Activated CD4-positive, alpha-beta T cell treated with anti-CD3 and anti-CD28 coated beads for 1 hour (primary cell): ENCODE data around the gene LTBP3.
A peak's percentile ranks its signal among the peaks of the same experiment; 100 is the strongest.

Experiments
- DNase-seq: peaks from one replicate; pipeline ENCODE4 v3.0.0-alpha.2; 2020

LTBP3 gene

DNA sequence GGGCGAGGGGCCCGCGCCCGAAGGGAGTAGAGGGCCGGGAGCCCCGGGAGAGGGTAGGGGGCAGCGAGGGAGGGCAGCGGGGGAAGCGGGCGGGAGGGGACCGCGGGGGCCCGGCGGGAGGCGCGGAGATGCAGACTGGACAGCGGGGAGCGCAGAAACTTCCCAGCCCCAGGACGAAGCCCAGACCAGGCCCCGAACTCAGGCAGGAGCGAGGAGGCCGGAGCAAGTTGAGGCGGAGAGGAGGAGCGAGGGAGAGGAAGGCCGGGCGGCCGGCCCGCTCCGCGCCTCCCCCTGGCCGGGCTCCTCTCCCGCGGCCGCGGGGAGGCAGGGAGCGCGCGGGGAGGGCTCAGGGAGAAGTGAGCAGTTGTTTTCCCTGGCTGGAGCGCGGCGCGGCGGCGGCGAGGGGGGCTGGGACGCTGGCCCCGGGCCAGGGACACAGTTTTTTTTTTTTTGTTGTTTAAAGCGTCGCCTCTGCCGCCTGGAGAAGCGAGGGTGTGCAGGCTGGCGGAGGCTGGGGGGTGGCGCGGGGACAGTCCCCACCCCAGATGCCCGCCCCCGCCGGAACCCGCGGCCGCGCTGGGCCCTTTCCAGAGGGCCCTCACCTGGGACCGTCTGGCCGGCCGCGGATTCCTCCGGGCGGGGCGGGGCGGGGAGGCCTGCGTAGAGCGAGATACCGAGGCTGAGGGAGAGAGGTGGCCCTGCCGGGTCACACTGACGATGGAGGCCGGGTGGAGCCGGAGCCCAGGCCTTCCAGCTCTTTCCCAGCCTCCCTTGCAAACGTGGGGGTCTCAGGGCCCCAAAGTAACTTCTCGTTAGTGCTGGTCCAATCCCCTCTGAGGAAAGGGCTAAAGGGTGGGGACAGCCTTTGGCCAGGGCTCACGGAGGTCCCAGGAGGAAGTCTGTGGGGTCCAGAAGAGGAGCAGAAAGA, at the start of gene LTBP3:
TSS of gene LTBP3 (minus strand) at position 358 of the 928 bp plus-strand sequence. CDS start 400 bp downstream, outside the sequence.
- DNase-seq, result no peak

DNA sequence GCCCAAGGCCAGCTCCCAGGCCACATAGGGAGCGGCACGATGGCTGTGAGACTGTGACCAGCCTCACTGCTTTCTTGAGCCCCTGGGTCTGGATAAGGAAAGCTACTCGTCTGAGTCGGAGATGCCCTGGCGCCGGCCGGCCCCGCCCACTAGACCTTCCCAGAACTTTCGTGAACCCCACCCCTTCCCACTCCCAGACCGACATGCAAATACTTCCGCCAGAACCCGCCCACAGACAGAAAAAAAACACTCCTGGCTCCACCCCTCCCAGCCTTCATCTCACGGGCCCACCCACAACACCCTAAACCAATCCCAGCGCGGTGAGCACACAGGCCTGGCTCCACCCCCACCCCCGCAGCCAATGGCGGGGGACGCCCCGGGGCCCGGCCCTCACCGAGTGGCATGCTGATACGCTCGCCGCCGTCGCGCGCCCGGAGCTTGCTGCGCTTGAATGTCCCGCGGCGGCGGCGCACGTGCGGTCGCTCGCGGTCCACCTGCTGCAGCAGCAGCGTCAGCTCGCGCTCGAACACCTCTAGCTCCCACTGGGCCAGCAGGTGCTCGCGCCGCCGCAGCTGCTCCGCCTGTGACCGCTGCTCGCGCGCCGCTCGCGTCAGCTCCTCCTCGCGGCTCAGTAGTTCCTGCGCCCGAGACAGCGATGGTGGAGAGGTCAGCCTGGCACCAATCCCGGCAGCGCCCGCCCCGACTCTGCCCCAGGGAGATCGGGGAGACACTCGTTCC, 48.9 kb upstream of the LTBP3 start:
- no peak for DNase-seq

DNA sequence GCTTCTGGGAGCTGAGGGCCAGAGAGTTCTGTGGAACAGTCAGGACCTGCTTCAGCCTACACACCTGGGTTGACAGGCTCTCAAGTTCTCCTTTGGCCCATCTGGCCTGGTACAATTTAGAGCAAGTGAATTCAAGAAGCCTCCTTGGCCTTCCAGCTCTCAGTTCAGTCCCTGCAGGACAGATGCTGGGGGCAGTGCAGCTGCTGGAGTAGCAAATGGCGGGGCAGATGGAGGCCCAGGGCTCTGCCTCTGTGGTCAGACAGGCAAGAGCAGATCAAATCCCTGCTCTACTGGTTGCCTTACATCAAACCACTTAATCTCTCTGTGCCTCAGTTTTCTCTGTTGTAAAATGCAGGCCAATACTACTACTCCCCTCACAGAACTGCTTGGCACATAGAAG, 46.1 kb upstream of the LTBP3 start:
- no peak for DNase-seq

- no peak for DNase-seq
These were observed 41.7 kb upstream of the LTBP3 start for GRCh38 chr11:65599955-65600246.

DNA sequence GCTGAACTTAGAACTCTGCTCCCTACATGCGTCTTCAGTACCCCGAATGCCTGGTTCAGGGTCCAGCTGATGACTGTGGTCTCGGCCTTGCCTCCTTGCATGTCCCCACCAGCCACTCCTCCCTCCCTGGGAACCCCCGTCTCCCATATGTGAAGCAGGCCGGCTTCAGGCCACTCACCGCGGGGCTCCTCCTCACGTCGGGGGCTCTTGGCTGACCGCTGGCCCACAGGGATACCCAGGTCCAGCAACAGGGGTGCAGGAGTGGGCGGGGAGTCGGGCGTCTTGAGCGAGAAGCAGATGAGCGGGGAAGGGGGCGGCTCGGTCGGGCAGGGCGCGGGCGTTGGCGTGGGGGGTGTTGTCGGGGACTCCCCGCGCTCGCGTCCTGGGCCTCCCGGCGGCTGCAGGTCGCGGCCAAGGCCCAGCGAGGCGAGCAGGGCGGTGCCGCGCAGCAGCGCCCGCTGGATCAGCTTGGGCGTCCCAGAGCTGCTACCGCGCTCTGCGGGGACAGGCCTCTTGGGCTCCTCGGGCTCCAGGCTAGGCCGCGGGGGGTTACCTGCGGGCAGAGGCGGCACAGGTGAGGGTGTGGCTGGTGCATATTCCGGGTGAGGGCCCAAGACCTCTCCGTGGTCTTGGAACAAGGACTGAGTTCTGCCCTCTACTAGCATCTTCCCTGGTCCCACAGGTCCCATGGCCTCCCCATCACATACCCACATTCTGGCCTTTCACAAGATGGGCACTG, 41.2 kb upstream of the LTBP3 start:
- no peak for DNase-seq

DNA sequence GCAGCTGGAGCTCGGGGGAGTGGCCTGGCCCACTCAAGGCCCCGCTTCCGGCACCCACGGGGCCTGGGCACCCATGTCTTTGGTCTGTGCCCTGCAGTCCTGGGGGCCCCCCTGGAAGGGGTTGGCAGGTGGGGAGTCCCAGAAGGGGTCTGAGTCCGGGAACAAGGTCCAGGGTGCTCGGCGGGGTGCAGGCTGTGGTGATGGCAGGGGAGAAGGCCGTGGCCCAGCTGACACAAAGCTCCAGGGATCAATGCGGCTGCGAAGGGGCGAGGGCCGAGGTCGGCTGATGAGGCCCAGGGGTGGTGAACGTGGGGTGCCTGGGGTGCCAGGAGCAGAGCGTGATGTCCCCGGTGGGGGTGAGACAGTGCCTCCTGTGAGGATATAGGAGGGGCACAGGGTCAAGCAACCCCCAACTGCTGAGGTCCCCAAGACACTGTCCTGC, 40.1 kb upstream of the LTBP3 start:
- no peak for DNase-seq

DNA sequence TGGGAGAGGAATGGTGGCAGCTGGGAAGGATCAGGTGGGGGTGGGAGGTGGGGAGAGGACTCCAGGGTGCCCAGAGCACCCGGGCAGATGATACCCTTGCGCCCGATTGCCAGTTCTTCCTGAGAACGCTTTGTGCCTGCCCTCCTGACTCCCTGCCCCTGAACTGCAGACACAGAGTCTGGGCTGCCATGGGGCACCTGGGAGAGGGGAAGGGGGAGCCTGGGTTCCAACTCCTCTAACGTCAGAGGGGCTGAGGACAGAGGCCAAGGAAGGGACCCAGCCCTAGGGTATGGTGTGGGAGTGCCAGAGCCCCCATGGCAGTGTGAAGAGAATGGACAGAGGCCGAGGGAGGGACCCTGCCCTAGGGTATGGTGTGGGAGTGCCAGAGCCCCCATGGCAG, 38.4 kb upstream of the LTBP3 start:
- DNase-seq, result no peak

GRCh38 chr11:65595543-65596281, 37.6 kb upstream of the LTBP3 start, which contains the start of gene KCNK7:
TSS of gene KCNK7 (minus strand) at chr11:65595800. CDS start at chr11:65595772, 28 bp downstream.
- DNase-seq, result no peak

- DNase-seq, result no peak
These were observed 37.0 kb upstream of the LTBP3 start for GRCh38 chr11:65595131-65595530.

- no peak for DNase-seq
These were observed 35.6 kb upstream of the LTBP3 start for GRCh38 chr11:65593518-65594414.

GRCh38 chr11:65592858-65593517, 34.8 kb upstream of the LTBP3 start:
- DNase-seq, result no peak

- no peak for DNase-seq
These were observed 34.0 kb upstream of the LTBP3 start for GRCh38 chr11:65591939-65592857.

GRCh38 chr11:65590240-65590738, 32.1 kb upstream of the LTBP3 start:
- DNase-seq, result no peak

- DNase-seq, result no peak
These were observed 31.5 kb upstream of the LTBP3 start for GRCh38 chr11:65589444-65590239.

GRCh38 chr11:65588199-65589054, 30.3 kb upstream of the LTBP3 start:
- DNase-seq, result peak; percentile 68

GRCh38 chr11:65586676-65587075, 28.5 kb upstream of the LTBP3 start:
- DNase-seq, result no peak

DNA sequence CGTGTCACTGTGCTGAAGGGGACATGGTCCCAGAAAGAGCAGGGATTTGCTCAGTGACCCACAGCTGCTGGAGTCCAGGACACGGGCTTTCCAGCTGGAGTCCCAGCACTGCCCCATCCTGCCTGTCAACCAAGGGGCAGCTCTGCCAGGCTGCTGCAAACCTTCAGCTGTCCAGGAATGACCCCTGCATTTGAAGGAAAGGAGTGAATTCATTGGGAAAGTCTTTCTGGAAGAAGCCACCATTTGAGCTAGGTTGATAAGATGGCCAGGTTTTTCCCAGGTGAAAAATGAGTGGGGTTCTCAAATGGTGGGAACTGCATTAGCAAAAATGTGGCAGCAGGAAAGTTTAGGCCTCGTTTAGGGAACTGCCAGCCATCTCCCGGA, 28.1 kb upstream of the LTBP3 start:
- DNase-seq, result no peak
